HepG2 (cell line): ENCODE measurements around the gene HIPK4. TPM values are rescaled to one million over a fixed set of nuclear protein-coding genes. Genes with fewer than 3 reads are reported as not detected.

Experiments used
- ARNT2 ChIP-seq: sonication (generic); formaldehyde crosslinking; IDR thresholded peaks from 2 replicates; pipeline ENCODE4 v1.8.0; 2022; ENCODE audit warnings: mild to moderate bottlenecking, low read depth, missing genetic modification reagents, moderate library complexity
- HBP1 ChIP-seq: IDR thresholded peaks from 2 replicates; pipeline ENCODE4 v1.6.1; 2016; ENCODE audit warnings: low read depth, control low read depth
- HMGXB4 ChIP-seq, 2 experiments: sonication (generic) in 1 of 2; formaldehyde crosslinking in 1 of 2; IDR thresholded peaks; 2 replicates each; pipeline versions ENCODE4 v1.4.0 to v1.6.1; 2018 to 2020; ENCODE audit warnings: missing genetic modification reagents in 2 of 2, borderline replicate concordance in 1 of 2, low read depth in 1 of 2, mild to moderate bottlenecking in 1 of 2, missing biosample characterization in 1 of 2
- HOXA7 ChIP-seq: sonication (generic); formaldehyde crosslinking; IDR thresholded peaks from 2 replicates; pipeline ENCODE4 v1.8.1; 2022; ENCODE audit warnings: mild to moderate bottlenecking, missing genetic modification reagents, moderate library complexity
- NCOA2 ChIP-seq: sonication (generic); formaldehyde crosslinking; IDR thresholded peaks from 2 replicates; pipeline ENCODE4 v1.8.0; 2022; ENCODE audit warnings: inconsistent platforms
- NR2F2 ChIP-seq: IDR thresholded peaks from 2 replicates; pipeline ENCODE4 v1.6.1; 2012; ENCODE audit warnings: low read depth, inconsistent platforms, borderline replicate concordance
- PRPF4 ChIP-seq: fragments of 200-400 bp; formaldehyde crosslinking; IDR thresholded peaks from 2 replicates; pipeline ENCODE4 v1.6.1; 2016; ENCODE audit warnings: low read length, low read depth; ENCODE audit not compliant: poor library complexity, severe bottlenecking
- SETDB1 ChIP-seq: sonication (generic); formaldehyde crosslinking; IDR thresholded peaks from 2 replicates; pipeline ENCODE4 v1.5.1; 2020; ENCODE audit warnings: missing genetic modification reagents, mild to moderate bottlenecking, borderline replicate concordance
- SMAD1 ChIP-seq: sonication (generic); formaldehyde crosslinking; IDR thresholded peaks from 2 replicates; pipeline ENCODE4 v1.4.0; 2020; ENCODE audit warnings: missing genetic modification reagents, low read depth, mild to moderate bottlenecking, borderline replicate concordance
- ZNF296 ChIP-seq: sonication (generic); formaldehyde crosslinking; conservative IDR thresholded peaks from 2 replicates; pipeline ENCODE4 v1.5.0; 2020; ENCODE audit warnings: mild to moderate bottlenecking, missing genetic modification reagents
- polyA plus RNA-seq, 8 experiments: library from polyadenylated mRNA; depleted of rRNA in 3 of 8; stranded (reverse) in 7 of 8; unstranded in 1 of 8; fragments of >200 nt; fragmentation: Illumina TruSeq in 4 of 8; extraction: Trizol in 4 of 8; gene quantifications; 2 replicates each; pipeline versions ENCODE4 v1.2.1 to v1.2.3, GENCODE V29; 2011 to 2016; ENCODE audit warnings: low read depth in 4 of 8, missing spikeins in 1 of 8, mixed read lengths in 1 of 8; ENCODE audit not compliant: insufficient read depth in 1 of 8
- total RNA-seq, 5 experiments: library from RNA; depleted of rRNA; stranded (reverse); fragments of >200 nt; fragmentation: Illumina TruSeq; extraction: Trizol; gene quantifications; 2 replicates each; pipeline ENCODE4 v1.2.3, GENCODE V29; 2016; ENCODE audit warnings: low read depth in 1 of 5
- TF ChIP-seq, protein P1 (sequence below), 2 experiments: sonication (generic) in 1 of 2; formaldehyde crosslinking in 1 of 2; IDR thresholded peaks; 2 replicates each; pipeline versions ENCODE4 v1.4.0 to v1.6.1; 2016 to 2020; ENCODE audit warnings: borderline replicate concordance in 1 of 2, low read depth in 1 of 2, mild to moderate bottlenecking in 1 of 2, missing genetic modification reagents in 1 of 2

The HIPK4 gene
- total and polyA plus RNA-seq, 2 of the 13 experiments (the other 11 are each of a cell fraction or from before 2014, with no cell fraction given): 0.03 TPM; not detected in 1

DNA sequence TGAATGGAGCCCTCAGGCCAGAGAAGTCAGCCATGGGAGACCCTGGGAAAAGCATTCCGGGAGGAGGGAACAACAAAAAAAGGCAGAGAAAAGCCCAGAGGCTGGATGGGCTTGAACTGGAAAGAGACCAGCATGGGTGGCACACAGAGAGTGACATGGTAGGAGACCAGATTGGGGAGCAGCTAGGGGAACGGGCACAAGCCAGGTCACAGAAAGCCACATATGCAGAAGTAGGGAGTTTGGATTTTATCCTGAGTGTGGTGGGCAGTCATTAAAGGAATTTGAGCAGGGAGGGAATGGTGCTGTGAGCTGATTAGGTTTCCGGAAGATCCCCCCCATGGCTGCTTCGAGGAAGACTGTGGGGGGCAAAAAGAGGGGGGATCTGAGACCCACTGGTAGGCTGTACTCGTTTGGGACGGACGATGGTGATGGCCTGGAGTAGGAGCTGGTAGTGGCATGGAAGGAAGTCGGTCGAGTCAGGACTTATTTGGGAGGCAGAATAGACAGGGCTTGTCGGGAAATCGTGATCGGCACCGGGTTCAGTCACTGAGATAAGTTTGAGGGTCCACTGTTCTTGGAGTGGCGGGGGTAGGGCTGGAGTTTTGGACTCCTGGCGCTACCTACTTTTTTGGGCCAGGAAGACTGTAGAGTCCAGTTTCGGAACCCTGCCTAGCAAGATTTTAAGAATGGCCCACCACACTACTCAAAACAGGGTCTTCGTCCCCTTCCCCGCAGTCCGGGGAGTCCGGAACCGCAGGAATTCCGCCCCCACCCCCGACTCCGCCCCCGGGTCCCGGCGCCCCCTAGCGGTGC lies 34.9 kb upstream of the HIPK4 start (continued):
- peak in 1 of 2 experiments; percentile 11; a peak in 1 of 4 replicates for TF ChIP-seq HMGXB4 (CRISPR knock-in tag; IDR thresholded peaks at IDR 0.05; ENCODE audit: borderline replicate concordance in 1 of 2, low read depth in 1 of 2)
- no peak for TF ChIP-seq ZNF296 (CRISPR knock-in tag)
- no peak for TF ChIP-seq SMAD1 (CRISPR knock-in tag)
- no peak for TF ChIP-seq HBP1 (CRISPR knock-in tag)
- TF ChIP-seq PRPF4: no peak
- no peak for TF ChIP-seq ARNT2
- no peak for TF ChIP-seq SETDB1 (CRISPR knock-in tag)
- no peak for TF ChIP-seq NCOA2 (CRISPR knock-in tag)
- no peak for TF ChIP-seq HOXA7 (CRISPR knock-in tag)
- TF ChIP-seq, protein P1, sequence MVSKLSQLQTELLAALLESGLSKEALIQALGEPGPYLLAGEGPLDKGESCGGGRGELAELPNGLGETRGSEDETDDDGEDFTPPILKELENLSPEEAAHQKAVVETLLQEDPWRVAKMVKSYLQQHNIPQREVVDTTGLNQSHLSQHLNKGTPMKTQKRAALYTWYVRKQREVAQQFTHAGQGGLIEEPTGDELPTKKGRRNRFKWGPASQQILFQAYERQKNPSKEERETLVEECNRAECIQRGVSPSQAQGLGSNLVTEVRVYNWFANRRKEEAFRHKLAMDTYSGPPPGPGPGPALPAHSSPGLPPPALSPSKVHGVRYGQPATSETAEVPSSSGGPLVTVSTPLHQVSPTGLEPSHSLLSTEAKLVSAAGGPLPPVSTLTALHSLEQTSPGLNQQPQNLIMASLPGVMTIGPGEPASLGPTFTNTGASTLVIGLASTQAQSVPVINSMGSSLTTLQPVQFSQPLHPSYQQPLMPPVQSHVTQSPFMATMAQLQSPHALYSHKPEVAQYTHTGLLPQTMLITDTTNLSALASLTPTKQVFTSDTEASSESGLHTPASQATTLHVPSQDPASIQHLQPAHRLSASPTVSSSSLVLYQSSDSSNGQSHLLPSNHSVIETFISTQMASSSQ (IDR thresholded peaks at IDR 0.05; ENCODE audit: low read depth): no peak
- TF ChIP-seq, protein P1 (CRISPR knock-in tag; IDR thresholded peaks at IDR 0.05; ENCODE audit: borderline replicate concordance): no peak
- TF ChIP-seq NR2F2: no peak
